HEK293 (cell line): ENCODE measurements around the gene DDX46.

Experiments used
- CTCF ChIA-PET: fragments of 350-600 bp; formaldehyde crosslinking; extraction: SDS; loops from one replicate; lab custom pipeline; 2021; ENCODE audit warnings: antibody characterized with exemption; lab: Yijun Ruan, JAX
- POLR2A ChIA-PET: fragments of 300-600 bp; formaldehyde crosslinking; extraction: SDS; loops from one replicate; lab custom pipeline; 2020; ENCODE audit warnings: antibody characterized with exemption, inconsistent platforms; lab: Yijun Ruan, JAX
- H3K27ac ChIP-seq: fragments of 200-500 bp; sonication (Bioruptor generic); 2 replicates; pipeline ENCODE4 v1.5.1; 2014; ENCODE audit warnings: low read depth, low read length, control low read depth, inconsistent platforms; ENCODE audit errors: extremely low read depth
- H3K36me3 ChIP-seq, 2 experiments: fragments of 200-500 bp in 1 of 2; sonication (Bioruptor generic) in 1 of 2; 1 replicate in 1 of 2; 2 replicates in 1 of 2; pipeline ENCODE4 v1.5.1; 2014 to 2017; ENCODE audit warnings: inconsistent platforms in 2 of 2, low read length in 2 of 2; ENCODE audit not compliant: control insufficient read depth in 2 of 2, insufficient read depth in 1 of 2
- H3K4me1 ChIP-seq: fragments of 200-500 bp; sonication (Bioruptor generic); 2 replicates; pipeline ENCODE4 v1.5.1; 2014; ENCODE audit warnings: mild to moderate bottlenecking, low read length, inconsistent platforms; ENCODE audit not compliant: control insufficient read depth, insufficient read depth
- H3K4me3 ChIP-seq: 2 replicates; pipeline ENCODE4 v1.5.1; 2011; ENCODE audit warnings: low read depth, mild to moderate bottlenecking, control low read depth, low read length, moderate library complexity
- H3K9me3 ChIP-seq: fragments of 200-500 bp; sonication (Bioruptor generic); 2 replicates; pipeline ENCODE4 v1.5.1; 2014; ENCODE audit warnings: low read depth, low read length, inconsistent platforms; ENCODE audit not compliant: control insufficient read depth, insufficient read depth
- BCL11A ChIP-seq: fragments of 450-650 bp; formaldehyde crosslinking; IDR thresholded peaks from 2 replicates; pipeline ENCODE4 v1.5.1; 2016; ENCODE audit warnings: low read depth, missing biosample characterization, missing genetic modification characterization
- GLIS2 ChIP-seq: fragments of 450-650 bp; formaldehyde crosslinking; IDR thresholded peaks from 2 replicates; pipeline ENCODE4 v1.5.1; 2016; ENCODE audit warnings: missing biosample characterization, missing genetic modification characterization
- SCRT1 ChIP-seq: fragments of 450-650 bp; formaldehyde crosslinking; IDR thresholded peaks from 2 replicates; pipeline ENCODE4 v1.5.1; 2016; ENCODE audit warnings: missing biosample characterization, missing genetic modification characterization, borderline replicate concordance
- SCRT2 ChIP-seq: fragments of 450-650 bp; formaldehyde crosslinking; IDR thresholded peaks from 2 replicates; pipeline ENCODE4 v1.5.1; 2016; ENCODE audit warnings: missing biosample characterization, missing genetic modification characterization
- SETDB1 ChIP-seq: IDR thresholded peaks from one replicate; pipeline ENCODE4 v1.6.1; 2017; ENCODE audit warnings: mild to moderate bottlenecking, low read length, moderate library complexity, mixed read lengths; ENCODE audit not compliant: insufficient read length
- SP3 ChIP-seq: fragments of 450-650 bp; formaldehyde crosslinking; IDR thresholded peaks from 2 replicates; pipeline ENCODE4 v1.5.1; 2016; ENCODE audit warnings: missing biosample characterization, missing genetic modification characterization
- WT1 ChIP-seq: fragments of 450-650 bp; formaldehyde crosslinking; IDR thresholded peaks from 2 replicates; pipeline ENCODE4 v1.5.1; 2016; ENCODE audit warnings: missing biosample characterization, missing genetic modification characterization
- ZBTB17 ChIP-seq: fragments of 450-650 bp; formaldehyde crosslinking; IDR thresholded peaks from 2 replicates; pipeline ENCODE4 v1.5.1; 2016; ENCODE audit warnings: missing biosample characterization, missing genetic modification characterization
- ZBTB48 ChIP-seq: fragments of 450-650 bp; formaldehyde crosslinking; IDR thresholded peaks from 2 replicates; pipeline ENCODE4 v1.5.1; 2016; ENCODE audit warnings: missing biosample characterization, missing genetic modification characterization
- ZFP3 ChIP-seq: fragments of 450-650 bp; formaldehyde crosslinking; IDR thresholded peaks from 2 replicates; pipeline ENCODE4 v1.5.1; 2016; ENCODE audit warnings: low read depth, missing biosample characterization, missing genetic modification characterization
- ZNF202 ChIP-seq: fragments of 450-650 bp; formaldehyde crosslinking; IDR thresholded peaks from 2 replicates; pipeline ENCODE4 v1.5.1; 2016; ENCODE audit warnings: missing biosample characterization, missing genetic modification characterization, borderline replicate concordance
- ZNF24 ChIP-seq: fragments of 450-650 bp; formaldehyde crosslinking; IDR thresholded peaks from 2 replicates; pipeline ENCODE4 v1.5.1; 2016; ENCODE audit warnings: missing biosample characterization, missing genetic modification characterization
- ZNF311 ChIP-seq: fragments of 450-650 bp; formaldehyde crosslinking; IDR thresholded peaks from 2 replicates; pipeline ENCODE4 v1.5.1; 2017; ENCODE audit warnings: missing biosample characterization, missing genetic modification characterization, borderline replicate concordance
- ZNF433 ChIP-seq: fragments of 450-650 bp; formaldehyde crosslinking; IDR thresholded peaks from 2 replicates; pipeline ENCODE4 v1.5.1; 2016; ENCODE audit warnings: missing biosample characterization, missing genetic modification characterization, low read depth
- ZNF514 ChIP-seq: fragments of 450-650 bp; formaldehyde crosslinking; IDR thresholded peaks from 2 replicates; pipeline ENCODE4 v1.5.1; 2016; ENCODE audit warnings: missing biosample characterization, missing genetic modification characterization
- ZNF521 ChIP-seq: fragments of 450-650 bp; formaldehyde crosslinking; IDR thresholded peaks from 2 replicates; pipeline ENCODE4 v1.5.1; 2017; ENCODE audit warnings: missing biosample characterization, mild to moderate bottlenecking, missing genetic modification characterization
- ZNF629 ChIP-seq: fragments of 450-650 bp; formaldehyde crosslinking; IDR thresholded peaks from 2 replicates; pipeline ENCODE4 v1.5.1; 2017; ENCODE audit warnings: missing biosample characterization, missing genetic modification characterization
- ZNF791 ChIP-seq: fragments of 450-650 bp; formaldehyde crosslinking; IDR thresholded peaks from 2 replicates; pipeline ENCODE4 v1.5.1; 2016; ENCODE audit warnings: missing biosample characterization, missing genetic modification characterization
- TF ChIP-seq, protein P1 (sequence below): fragments of 450-650 bp; formaldehyde crosslinking; IDR thresholded peaks from 2 replicates; pipeline ENCODE4 v1.5.1; 2017; ENCODE audit warnings: missing biosample characterization, missing genetic modification characterization
- TF ChIP-seq, protein P2 (sequence below): fragments of 450-650 bp; formaldehyde crosslinking; IDR thresholded peaks from 2 replicates; pipeline ENCODE4 v1.5.1; 2016; ENCODE audit warnings: missing biosample characterization, missing genetic modification characterization, low read depth
- TF ChIP-seq, protein P3 (sequence below): fragments of 450-650 bp; formaldehyde crosslinking; IDR thresholded peaks from 2 replicates; pipeline ENCODE4 v1.5.1; 2016; ENCODE audit warnings: missing biosample characterization, missing genetic modification characterization
- TF ChIP-seq, protein P4 (sequence below): fragments of 450-650 bp; formaldehyde crosslinking; IDR thresholded peaks from 2 replicates; pipeline ENCODE4 v1.5.1; 2016; ENCODE audit warnings: missing biosample characterization, missing genetic modification characterization
- TF ChIP-seq, protein P5 (sequence below): fragments of 450-650 bp; formaldehyde crosslinking; IDR thresholded peaks from 2 replicates; pipeline ENCODE4 v1.5.1; 2016; ENCODE audit warnings: missing biosample characterization, missing genetic modification characterization
- TF ChIP-seq, protein P6 (sequence below): fragments of 450-650 bp; IDR thresholded peaks from 2 replicates; pipeline ENCODE4 v1.5.1; 2018; ENCODE audit warnings: missing biosample characterization, mild to moderate bottlenecking, missing genetic modification characterization

DDX46 gene

DNA sequence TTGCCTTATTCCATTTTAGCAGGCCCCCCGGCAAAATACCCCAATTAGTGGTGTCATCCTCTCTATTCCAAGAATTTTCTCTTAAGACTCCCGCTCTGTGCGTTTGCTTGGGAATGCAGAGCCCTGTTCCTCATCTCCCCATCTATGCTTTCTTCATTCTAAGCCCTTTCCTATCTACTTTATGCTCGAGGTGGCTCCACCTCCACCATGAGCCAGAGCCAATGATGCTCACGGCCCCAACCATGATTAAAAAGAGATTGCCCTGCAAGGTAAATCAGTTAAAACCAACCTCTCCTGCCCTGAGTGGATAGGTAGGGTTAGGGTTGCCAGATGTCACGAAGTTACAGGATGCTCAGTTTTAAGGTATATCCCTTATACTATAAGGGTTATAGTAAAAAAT, 114.9 kb downstream of the DDX46 start:
- POLR2A ChIA-PET = interaction anchor here (0.7 to 2.7 kb wide), 7 partner anchors 8 to 321 kb away, joined by 3 to 17 read pairs (median 5); partner anchors contain the start of genes C5orf24 and PCBD2
- peaks cover 0 to 13% of the 10 kb centered on the region in 2 experiments; a peak in 1 of 3 replicates for H3K36me3 ChIP-seq
- H3K4me3 ChIP-seq = no peak overlapping the region
- H3K9me3 ChIP-seq = no peaks in the 10 kb centered on the region
- TF ChIP-seq, protein P1, sequence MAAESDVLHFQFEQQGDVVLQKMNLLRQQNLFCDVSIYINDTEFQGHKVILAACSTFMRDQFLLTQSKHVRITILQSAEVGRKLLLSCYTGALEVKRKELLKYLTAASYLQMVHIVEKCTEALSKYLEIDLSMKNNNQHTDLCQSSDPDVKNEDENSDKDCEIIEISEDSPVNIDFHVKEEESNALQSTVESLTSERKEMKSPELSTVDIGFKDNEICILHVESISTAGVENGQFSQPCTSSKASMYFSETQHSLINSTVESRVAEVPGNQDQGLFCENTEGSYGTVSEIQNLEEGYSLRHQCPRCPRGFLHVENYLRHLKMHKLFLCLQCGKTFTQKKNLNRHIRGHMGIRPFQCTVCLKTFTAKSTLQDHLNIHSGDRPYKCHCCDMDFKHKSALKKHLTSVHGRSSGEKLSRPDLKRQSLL (tag by site-specific recombination) = peak; percentile 75
- TF ChIP-seq ZNF24 (tag by site-specific recombination) = no peak
- TF ChIP-seq, protein P2, sequence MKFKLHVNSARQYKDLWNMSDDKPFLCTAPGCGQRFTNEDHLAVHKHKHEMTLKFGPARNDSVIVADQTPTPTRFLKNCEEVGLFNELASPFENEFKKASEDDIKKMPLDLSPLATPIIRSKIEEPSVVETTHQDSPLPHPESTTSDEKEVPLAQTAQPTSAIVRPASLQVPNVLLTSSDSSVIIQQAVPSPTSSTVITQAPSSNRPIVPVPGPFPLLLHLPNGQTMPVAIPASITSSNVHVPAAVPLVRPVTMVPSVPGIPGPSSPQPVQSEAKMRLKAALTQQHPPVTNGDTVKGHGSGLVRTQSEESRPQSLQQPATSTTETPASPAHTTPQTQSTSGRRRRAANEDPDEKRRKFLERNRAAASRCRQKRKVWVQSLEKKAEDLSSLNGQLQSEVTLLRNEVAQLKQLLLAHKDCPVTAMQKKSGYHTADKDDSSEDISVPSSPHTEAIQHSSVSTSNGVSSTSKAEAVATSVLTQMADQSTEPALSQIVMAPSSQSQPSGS (tag by site-specific recombination) = no peak
- TF ChIP-seq ZBTB17 (tag by site-specific recombination) = peak; percentile 79
- peak overlapping the region; percentile 92; the same call in 1 of the 2 replicates for H3K27ac ChIP-seq
- CTCF ChIA-PET = interaction anchor here (0.6 to 2.4 kb wide), 2 partner anchors 31 to 135 kb away, joined by 3 to 10 read pairs; partner anchors contain the start of genes CAMLG and PCBD2
- no peaks in the 10 kb centered on the region; the same call in 1 of the 2 replicates for H3K4me1 ChIP-seq

DNA sequence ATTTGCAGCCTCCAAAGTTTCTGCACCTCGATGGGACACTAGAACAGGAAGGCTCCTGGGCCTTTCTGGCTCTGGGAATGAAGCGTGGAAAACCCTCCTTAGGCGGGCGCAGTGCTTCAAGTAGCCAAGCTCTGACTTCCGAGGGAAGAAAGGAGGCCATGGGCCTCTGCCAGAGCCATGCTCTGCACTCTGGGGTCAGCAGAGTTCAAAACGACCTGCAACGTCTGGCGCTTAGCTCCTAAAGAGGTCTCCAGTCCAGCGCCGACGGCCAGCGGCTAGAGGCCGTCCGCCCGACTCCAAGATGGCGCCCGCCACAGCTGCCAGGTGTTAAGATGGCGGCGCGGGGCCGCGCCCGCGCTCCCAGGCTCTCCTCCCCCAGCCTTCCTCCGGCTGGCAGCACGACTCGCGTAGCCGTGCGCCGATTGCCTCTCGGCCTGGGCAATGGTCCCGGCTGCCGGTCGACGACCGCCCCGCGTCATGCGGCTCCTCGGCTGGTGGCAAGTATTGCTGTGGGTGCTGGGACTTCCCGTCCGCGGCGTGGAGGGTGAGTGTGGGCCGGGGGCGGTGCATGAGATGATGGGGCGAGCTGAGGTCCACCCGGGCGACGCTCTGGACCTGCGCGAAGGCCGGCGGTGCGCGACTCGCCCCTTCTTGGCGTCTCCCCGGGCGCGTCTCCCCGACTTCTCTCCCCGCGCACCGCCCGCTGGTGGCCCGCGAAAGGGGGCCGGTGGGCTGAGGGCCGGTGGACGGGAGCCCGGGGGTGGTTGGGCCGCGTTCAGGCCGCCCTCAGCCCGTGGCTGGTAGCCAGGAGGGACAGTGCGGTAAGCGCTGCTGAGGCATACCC, 115.6 kb downstream of the DDX46 start, which contains the start of gene TXNDC15:
Gene TXNDC15 (plus strand): TSS at position 385 of the 844 bp plus-strand sequence. CDS start 57 bp downstream, at position 442.
- peak within 1 kb of the TSS; percentile 92 for H3K27ac ChIP-seq
- H3K36me3 ChIP-seq = peaks cover 0 to 13% of the 10 kb centered on the region in 2 experiments; a peak in 1 of 3 replicates
- no peaks in the 10 kb centered on the region for H3K9me3 ChIP-seq
- H3K4me3 ChIP-seq = peak within 1 kb of the TSS; percentile 93
- CTCF ChIA-PET = interaction anchor here (0.6 to 0.7 kb wide), 2 partner anchors 136 to 287 kb away, joined by 3 to 4 read pairs; partner anchors contain the start of gene CAMLG
- POLR2A ChIA-PET = interaction anchor here (0.7 to 2.7 kb wide), 8 partner anchors 9 to 320 kb away, joined by 3 to 17 read pairs (median 4); partner anchors contain the start of genes C5orf24 and PCBD2
- no peaks in the 10 kb centered on the region; the same call in 1 of the 2 replicates for H3K4me1 ChIP-seq
- no peak for TF ChIP-seq ZFP3
- TF ChIP-seq GLIS2 (tag by site-specific recombination) = peak; percentile 65; the same call in 1 of the 2 replicates
- peak; percentile 74 for TF ChIP-seq SP3 (tag by site-specific recombination)
- peak; percentile 59 for TF ChIP-seq WT1 (tag by site-specific recombination)
- TF ChIP-seq ZNF791 (tag by site-specific recombination) = no peak
- TF ChIP-seq, protein P3, sequence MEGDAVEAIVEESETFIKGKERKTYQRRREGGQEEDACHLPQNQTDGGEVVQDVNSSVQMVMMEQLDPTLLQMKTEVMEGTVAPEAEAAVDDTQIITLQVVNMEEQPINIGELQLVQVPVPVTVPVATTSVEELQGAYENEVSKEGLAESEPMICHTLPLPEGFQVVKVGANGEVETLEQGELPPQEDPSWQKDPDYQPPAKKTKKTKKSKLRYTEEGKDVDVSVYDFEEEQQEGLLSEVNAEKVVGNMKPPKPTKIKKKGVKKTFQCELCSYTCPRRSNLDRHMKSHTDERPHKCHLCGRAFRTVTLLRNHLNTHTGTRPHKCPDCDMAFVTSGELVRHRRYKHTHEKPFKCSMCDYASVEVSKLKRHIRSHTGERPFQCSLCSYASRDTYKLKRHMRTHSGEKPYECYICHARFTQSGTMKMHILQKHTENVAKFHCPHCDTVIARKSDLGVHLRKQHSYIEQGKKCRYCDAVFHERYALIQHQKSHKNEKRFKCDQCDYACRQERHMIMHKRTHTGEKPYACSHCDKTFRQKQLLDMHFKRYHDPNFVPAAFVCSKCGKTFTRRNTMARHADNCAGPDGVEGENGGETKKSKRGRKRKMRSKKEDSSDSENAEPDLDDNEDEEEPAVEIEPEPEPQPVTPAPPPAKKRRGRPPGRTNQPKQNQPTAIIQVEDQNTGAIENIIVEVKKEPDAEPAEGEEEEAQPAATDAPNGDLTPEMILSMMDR (tag by site-specific recombination) = peak; percentile 31
- TF ChIP-seq, protein P4, sequence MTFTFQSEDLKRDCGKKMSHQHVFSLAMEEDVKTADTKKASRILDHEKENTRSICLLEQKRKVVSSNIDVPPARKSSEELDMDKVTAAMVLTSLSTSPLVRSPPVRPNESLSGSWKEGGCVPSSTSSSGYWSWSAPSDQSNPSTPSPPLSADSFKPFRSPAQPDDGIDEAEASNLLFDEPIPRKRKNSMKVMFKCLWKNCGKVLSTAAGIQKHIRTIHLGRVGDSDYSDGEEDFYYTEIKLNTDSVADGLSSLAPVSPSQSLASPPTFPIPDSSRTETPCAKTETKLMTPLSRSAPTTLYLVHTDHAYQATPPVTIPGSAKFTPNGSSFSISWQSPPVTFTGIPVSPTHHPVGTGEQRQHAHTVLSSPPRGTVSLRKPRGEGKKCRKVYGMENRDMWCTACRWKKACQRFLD (tag by site-specific recombination) = no peak
- TF ChIP-seq ZNF521 (tag by site-specific recombination) = no peak
- no peak for TF ChIP-seq ZNF514 (tag by site-specific recombination)
- no peak for TF ChIP-seq ZNF311 (tag by site-specific recombination)
- TF ChIP-seq, protein P5, sequence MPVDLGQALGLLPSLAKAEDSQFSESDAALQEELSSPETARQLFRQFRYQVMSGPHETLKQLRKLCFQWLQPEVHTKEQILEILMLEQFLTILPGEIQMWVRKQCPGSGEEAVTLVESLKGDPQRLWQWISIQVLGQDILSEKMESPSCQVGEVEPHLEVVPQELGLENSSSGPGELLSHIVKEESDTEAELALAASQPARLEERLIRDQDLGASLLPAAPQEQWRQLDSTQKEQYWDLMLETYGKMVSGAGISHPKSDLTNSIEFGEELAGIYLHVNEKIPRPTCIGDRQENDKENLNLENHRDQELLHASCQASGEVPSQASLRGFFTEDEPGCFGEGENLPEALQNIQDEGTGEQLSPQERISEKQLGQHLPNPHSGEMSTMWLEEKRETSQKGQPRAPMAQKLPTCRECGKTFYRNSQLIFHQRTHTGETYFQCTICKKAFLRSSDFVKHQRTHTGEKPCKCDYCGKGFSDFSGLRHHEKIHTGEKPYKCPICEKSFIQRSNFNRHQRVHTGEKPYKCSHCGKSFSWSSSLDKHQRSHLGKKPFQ (tag by site-specific recombination) = no peak
- no peak for TF ChIP-seq SETDB1
- TF ChIP-seq ZNF433 (tag by site-specific recombination) = no peak
- TF ChIP-seq SCRT2 (tag by site-specific recombination) = peak; percentile 37; the same call in 1 of the 2 replicates
- TF ChIP-seq ZNF202 (tag by site-specific recombination) = no peak
- TF ChIP-seq, protein P6, sequence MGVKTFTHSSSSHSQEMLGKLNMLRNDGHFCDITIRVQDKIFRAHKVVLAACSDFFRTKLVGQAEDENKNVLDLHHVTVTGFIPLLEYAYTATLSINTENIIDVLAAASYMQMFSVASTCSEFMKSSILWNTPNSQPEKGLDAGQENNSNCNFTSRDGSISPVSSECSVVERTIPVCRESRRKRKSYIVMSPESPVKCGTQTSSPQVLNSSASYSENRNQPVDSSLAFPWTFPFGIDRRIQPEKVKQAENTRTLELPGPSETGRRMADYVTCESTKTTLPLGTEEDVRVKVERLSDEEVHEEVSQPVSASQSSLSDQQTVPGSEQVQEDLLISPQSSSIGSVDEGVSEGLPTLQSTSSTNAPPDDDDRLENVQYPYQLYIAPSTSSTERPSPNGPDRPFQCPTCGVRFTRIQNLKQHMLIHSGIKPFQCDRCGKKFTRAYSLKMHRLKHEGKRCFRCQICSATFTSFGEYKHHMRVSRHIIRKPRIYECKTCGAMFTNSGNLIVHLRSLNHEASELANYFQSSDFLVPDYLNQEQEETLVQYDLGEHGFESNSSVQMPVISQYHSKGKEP (tag by site-specific recombination) = 0 out of 2 replicates have a peak, but pooled peaks have one; percentile 7
- TF ChIP-seq ZBTB48 (tag by site-specific recombination) = peak; percentile 68; the same call in 1 of the 2 replicates
- TF ChIP-seq ZNF629 (tag by site-specific recombination) = peak; percentile 61
- TF ChIP-seq SCRT1 (tag by site-specific recombination) = no peak
- TF ChIP-seq BCL11A (tag by site-specific recombination) = 0 out of 2 replicates have a peak, but pooled peaks have one; percentile 41
